Neutrophil (primary cell): Measurements from ENCODE around the gene VPS39.

Experiments used
- H3K27ac ChIP-seq: fragments of 200-600 bp; sonication (generic); 2 replicates; pipeline ENCODE4 v1.5.1; 2016; ENCODE audit warnings: mild to moderate bottlenecking, moderate library complexity
- H3K27me3 ChIP-seq: fragments of 200-600 bp; sonication (generic); 2 replicates; pipeline ENCODE4 v1.6.0; 2016; ENCODE audit warnings: mild to moderate bottlenecking
- H3K36me3 ChIP-seq: fragments of 200-600 bp; sonication (generic); 2 replicates; pipeline ENCODE4 v1.5.1; 2017
- H3K4me1 ChIP-seq, 2 experiments: fragments of 200-600 bp in 1 of 2; sonication (generic) in 1 of 2; 1 replicate in 1 of 2; 2 replicates in 1 of 2; pipeline versions ENCODE4 v1.5.1 to v1.6.1; 2013 to 2016; ENCODE audit warnings: low read depth in 1 of 2, low read length in 1 of 2, mild to moderate bottlenecking in 1 of 2, moderate library complexity in 1 of 2; ENCODE audit not compliant: control insufficient read depth in 1 of 2, insufficient read depth in 1 of 2
- H3K4me3 ChIP-seq, 2 experiments: fragments of 200-600 bp in 1 of 2; sonication (generic) in 1 of 2; 1 replicate in 1 of 2; 2 replicates in 1 of 2; pipeline ENCODE4 v1.5.1; 2013 to 2016; ENCODE audit warnings: low read depth in 1 of 2, low read length in 1 of 2, mild to moderate bottlenecking in 1 of 2, moderate library complexity in 1 of 2
- H3K9me3 ChIP-seq: fragments of 200-600 bp; sonication (generic); 2 replicates; pipeline ENCODE4 v1.5.1; 2016
- TF ChIP-seq, protein P1 (sequence below): fragments of 200-600 bp; sonication (generic); IDR thresholded peaks from 2 replicates; pipeline ENCODE4 v1.5.1; 2016; ENCODE audit warnings: antibody characterized with exemption

The VPS39 gene

GRCh38 chr15:42152196-42152920, 55.7 kb downstream of the VPS39 start:
- no peaks in the 10 kb centered on the region for H3K4me1 ChIP-seq
- no peaks in the 10 kb centered on the region for H3K9me3 ChIP-seq
- no peak overlapping the region for H3K27ac ChIP-seq
- H3K36me3 ChIP-seq: no peaks in the 10 kb centered on the region
- no peak overlapping the region for H3K4me3 ChIP-seq
- H3K27me3 ChIP-seq: no peaks in the 10 kb centered on the region
- TF ChIP-seq, protein P1, sequence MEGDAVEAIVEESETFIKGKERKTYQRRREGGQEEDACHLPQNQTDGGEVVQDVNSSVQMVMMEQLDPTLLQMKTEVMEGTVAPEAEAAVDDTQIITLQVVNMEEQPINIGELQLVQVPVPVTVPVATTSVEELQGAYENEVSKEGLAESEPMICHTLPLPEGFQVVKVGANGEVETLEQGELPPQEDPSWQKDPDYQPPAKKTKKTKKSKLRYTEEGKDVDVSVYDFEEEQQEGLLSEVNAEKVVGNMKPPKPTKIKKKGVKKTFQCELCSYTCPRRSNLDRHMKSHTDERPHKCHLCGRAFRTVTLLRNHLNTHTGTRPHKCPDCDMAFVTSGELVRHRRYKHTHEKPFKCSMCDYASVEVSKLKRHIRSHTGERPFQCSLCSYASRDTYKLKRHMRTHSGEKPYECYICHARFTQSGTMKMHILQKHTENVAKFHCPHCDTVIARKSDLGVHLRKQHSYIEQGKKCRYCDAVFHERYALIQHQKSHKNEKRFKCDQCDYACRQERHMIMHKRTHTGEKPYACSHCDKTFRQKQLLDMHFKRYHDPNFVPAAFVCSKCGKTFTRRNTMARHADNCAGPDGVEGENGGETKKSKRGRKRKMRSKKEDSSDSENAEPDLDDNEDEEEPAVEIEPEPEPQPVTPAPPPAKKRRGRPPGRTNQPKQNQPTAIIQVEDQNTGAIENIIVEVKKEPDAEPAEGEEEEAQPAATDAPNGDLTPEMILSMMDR: no peak

DNA sequence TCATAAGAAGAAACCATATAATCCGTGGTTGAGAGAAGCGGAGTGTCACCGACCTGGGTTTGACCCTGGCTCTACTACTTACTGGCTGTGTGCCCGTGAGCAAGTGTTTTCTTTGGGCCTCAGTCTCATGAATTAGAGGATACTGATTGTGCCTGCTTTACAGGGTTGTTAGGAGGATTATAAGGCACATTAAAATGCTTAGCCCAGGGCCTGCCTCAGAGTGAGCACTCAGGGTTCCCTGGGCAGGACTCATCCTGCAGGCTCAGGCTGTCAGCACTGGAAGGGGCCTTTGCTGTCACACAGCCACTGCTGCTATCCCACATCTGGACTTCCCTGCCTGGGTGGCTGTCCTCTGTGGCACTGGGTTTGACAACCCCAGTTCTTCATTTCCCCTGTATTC, 56.4 kb downstream of the VPS39 start:
- no peaks in the 10 kb centered on the region for H3K4me1 ChIP-seq
- TF ChIP-seq, protein P1: no peak
- no peak overlapping the region for H3K27ac ChIP-seq
- H3K4me3 ChIP-seq: no peak overlapping the region
- no peaks in the 10 kb centered on the region for H3K9me3 ChIP-seq
- no peaks in the 10 kb centered on the region for H3K36me3 ChIP-seq
- H3K27me3 ChIP-seq: no peaks in the 10 kb centered on the region

DNA sequence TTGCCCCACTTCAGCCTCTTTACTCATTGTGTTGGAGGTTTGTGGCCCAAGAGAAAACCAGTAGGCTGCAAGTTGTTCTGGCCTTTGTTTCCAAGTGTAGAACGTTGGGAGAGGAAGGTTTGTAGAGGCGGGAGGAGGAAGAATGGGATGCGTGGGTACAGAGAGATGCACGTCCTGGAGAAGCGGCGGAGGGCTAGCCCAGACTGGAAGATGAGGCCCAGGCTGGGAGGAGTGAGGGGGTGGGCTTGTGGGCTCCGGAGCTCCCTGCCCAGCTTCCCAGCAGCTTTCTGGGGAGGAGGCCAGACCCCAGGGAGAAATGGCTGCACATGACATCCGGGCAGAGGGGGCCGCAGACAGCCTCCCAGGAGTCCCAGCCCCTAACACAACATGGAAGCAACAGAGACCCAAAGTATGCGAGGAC, 57.0 kb downstream of the VPS39 start:
- Histone ChIP-seq H3K9me3 (no peaks in the 10 kb centered on the region), H3K4me3 (no peak overlapping the region), H3K27me3 (no peaks in the 10 kb centered on the region), H3K4me1 (no peaks in the 10 kb centered on the region), H3K27ac (no peak overlapping the region), H3K36me3 (no peaks in the 10 kb centered on the region)
- TF ChIP-seq, protein P1: no peak

DNA sequence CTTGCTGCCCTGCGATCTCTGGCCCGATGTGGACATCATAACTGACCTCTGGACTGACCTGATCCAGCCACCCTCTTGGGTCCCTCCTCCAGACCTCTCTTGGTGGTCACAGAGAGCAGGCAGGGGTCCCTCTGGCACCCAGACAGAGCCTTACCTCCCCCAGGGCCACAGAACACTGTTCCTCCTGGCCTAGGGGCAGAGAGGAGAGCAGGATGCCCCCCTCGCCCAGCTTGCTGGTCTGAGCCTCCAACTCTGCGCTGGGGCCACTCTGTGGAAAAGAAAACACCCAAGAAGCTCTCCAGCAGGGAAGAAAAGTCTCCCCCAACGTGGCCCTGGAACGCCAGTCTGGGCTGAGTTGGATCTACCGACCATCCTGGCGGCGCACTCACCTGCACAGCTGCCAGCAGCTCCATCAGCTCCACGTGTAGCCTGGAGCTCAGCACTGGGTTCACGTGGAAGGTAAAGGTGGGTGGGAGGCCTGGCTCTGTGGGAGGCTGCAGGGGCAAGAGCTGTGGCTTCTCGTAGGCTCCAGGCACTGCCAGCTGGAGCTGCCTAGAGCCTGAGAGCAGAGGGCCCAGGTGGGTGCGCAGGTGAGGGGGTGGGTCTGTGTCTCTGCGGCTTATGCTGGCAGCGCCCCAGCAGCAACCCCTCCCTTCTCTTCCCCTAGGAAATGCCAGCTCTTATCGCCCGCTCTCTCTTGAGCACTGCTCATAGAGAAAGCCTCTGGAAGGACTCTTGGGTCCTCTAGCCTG, 57.7 kb downstream of the VPS39 start:
- no peak overlapping the region for H3K27ac ChIP-seq
- TF ChIP-seq, protein P1: no peak

GRCh38 chr15:42149493-42150218, 58.4 kb downstream of the VPS39 start:
- H3K9me3 ChIP-seq: no peaks in the 10 kb centered on the region
- H3K27ac ChIP-seq: no peak overlapping the region
- H3K4me1 ChIP-seq: no peaks in the 10 kb centered on the region
- H3K36me3 ChIP-seq: no peaks in the 10 kb centered on the region
- TF ChIP-seq, protein P1: no peak
- no peak overlapping the region for H3K4me3 ChIP-seq
- no peaks in the 10 kb centered on the region for H3K27me3 ChIP-seq

More for the DNA sequence above, 57.7 kb downstream of the VPS39 start:
- Histone ChIP-seq H3K27me3 (no peaks in the 10 kb centered on the region), H3K36me3 (no peaks in the 10 kb centered on the region), H3K4me1 (no peaks in the 10 kb centered on the region), H3K4me3 (no peak overlapping the region), H3K9me3 (no peaks in the 10 kb centered on the region)
